Measurements from ENCODE around the gene CCDC88A.
"Not testable (repeated sequence)": the region's sequence is repeated elsewhere in the genome, so short reads cannot be mapped to it uniquely, and the experiment has no call there.

Gene CCDC88A

DNA sequence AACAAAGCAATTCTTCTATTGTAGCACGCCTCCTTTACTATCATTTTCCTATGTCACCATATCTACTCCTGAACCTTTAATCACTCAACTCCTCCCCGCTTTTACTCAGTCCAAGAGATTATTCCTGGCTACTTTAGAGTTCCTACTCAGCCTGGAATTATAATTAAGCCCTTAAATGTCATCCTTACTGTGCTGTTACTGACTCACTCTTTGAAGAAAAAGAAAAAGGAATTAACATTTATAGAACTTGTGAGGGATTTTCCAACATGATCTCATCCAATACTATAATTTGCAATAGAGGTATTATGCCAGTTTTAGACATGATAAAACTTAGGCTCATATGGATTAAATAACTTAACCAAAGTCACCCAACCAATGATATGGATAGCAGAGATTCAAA lies 61.7 kb downstream of the CCDC88A start:
- Histone ChIP-seq H3K27me3 (ENCODE audit: insufficient read depth, low read length) (no peaks in the 10 kb centered on the region), H3K4me3 (ENCODE audit: low read length) (no peak overlapping the region), H2AFZ (ENCODE audit: low read depth, low read length) (no peak overlapping the region), H3K36me3 (ENCODE audit: insufficient read depth, low read length) (peaks cover 27% of the 10 kb centered on the region), H3K9me3 (ENCODE audit: low read length) (peaks cover 2% of the 10 kb centered on the region), H3K4me1 (ENCODE audit: insufficient read depth, low read length) (no peaks in the 10 kb centered on the region)

DNA sequence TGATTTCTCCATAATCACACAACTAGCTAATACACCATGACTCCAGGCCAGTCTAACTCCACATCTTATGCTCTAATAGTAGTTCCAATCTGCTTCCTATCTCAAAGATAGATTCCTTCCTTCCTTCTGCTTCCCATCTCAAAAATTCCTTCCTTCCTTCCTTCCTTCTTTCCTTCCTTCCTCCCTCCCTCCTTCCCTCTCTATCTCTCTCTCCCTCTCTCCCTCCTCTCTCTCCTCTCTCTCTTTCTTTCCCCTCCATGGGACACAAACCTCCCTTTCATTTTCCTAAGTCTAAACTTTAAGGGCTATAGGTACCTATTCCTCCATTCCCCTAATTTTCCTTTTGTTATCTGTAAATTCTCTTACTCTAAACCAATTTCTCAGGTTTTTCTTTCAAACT lies 62.5 kb downstream of the CCDC88A start:
- no peaks in the 10 kb centered on the region for H3K27me3 ChIP-seq (ENCODE audit: insufficient read depth, low read length)
- no peak overlapping the region for H2AFZ ChIP-seq (ENCODE audit: low read depth, low read length)
- H3K4me1 ChIP-seq (ENCODE audit: insufficient read depth, low read length) = no peaks in the 10 kb centered on the region
- H3K9me3 ChIP-seq (ENCODE audit: low read length) = peaks cover 2% of the 10 kb centered on the region
- H3K36me3 ChIP-seq (ENCODE audit: insufficient read depth, low read length) = peaks cover 28% of the 10 kb centered on the region
- H3K4me3 ChIP-seq (ENCODE audit: low read length) = no peak overlapping the region

DNA sequence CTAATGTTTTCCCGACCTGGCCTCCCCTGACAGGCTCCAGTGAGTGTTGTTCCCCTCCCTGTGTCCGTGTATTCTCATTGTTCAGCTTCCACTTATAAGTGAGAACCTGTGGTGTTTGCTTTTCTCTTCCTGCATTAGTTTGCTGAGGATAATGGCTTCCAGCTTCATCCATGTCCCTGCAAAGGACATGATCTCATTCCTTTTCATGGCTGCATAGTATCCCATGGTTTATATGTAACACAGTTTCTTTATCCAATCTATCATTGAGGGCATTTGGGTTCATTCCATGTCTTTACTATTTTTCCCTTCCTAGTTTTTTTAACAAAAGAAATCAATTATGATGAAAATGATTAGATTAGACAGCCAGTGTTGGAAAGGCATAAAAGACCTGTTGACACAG lies 63.5 kb downstream of the CCDC88A start:
- not testable (repeated sequence) for H3K4me1 ChIP-seq (ENCODE audit: insufficient read depth, low read length); H3K4me3 ChIP-seq (ENCODE audit: low read length); H2AFZ ChIP-seq (ENCODE audit: low read depth, low read length); H3K27me3 ChIP-seq (ENCODE audit: insufficient read depth, low read length)
- Histone ChIP-seq H3K9me3 (ENCODE audit: low read length) (peaks cover 10% of the 10 kb centered on the region), H3K36me3 (ENCODE audit: insufficient read depth, low read length) (peaks cover 33% of the 10 kb centered on the region)

DNA sequence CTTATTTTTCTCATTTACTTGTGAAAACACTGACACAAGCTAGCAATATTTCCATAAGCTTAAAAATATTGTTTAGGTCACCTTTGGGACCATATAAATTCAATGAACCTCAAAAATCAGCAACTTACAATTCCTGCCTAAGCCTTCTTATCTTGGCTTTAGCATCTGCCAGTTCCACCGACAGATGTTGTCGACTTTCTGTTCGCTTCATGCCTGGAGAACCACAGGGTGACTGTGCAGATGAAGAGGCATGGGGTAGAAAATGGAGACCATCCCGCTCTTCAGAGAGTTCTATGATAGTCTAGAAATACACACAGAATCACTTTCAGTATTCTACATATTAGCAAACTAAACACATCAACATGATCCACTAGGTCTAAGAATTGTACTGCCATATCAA lies 64.2 kb downstream of the CCDC88A start:
- no peak overlapping the region for H3K4me3 ChIP-seq (ENCODE audit: low read length)
- H3K36me3 ChIP-seq (ENCODE audit: insufficient read depth, low read length) = peaks cover 35% of the 10 kb centered on the region
- H3K27me3 ChIP-seq (ENCODE audit: insufficient read depth, low read length) = no peaks in the 10 kb centered on the region
- no peak overlapping the region for H2AFZ ChIP-seq (ENCODE audit: low read depth, low read length)
- H3K9me3 ChIP-seq (ENCODE audit: low read length) = peaks cover 10% of the 10 kb centered on the region
- H3K4me1 ChIP-seq (ENCODE audit: insufficient read depth, low read length) = no peaks in the 10 kb centered on the region

DNA sequence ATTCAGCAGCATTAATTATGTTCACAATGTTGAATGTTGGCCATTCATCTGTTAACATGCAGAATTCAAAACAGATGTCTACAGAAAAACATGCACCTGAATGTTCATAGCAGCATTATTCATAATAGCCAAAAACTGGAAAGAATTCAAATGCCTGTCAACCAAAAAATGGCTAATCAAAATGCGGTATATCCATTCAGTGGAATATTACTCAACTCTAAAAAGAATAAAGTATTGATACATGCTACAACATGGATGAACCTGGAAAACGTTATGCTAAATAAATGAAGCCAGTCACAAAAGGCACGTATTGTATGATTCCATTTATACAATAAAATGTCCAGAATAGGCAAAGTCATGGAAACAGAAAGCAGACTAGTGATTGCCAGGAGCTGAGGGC lies 68.0 kb downstream of the CCDC88A start:
- Histone ChIP-seq H2AFZ (ENCODE audit: low read depth, low read length) (no peak overlapping the region), H3K36me3 (ENCODE audit: insufficient read depth, low read length) (peaks cover 43% of the 10 kb centered on the region), H3K9me3 (ENCODE audit: low read length) (peaks cover 10% of the 10 kb centered on the region), H3K4me1 (ENCODE audit: insufficient read depth, low read length) (no peaks in the 10 kb centered on the region), H3K4me3 (ENCODE audit: low read length) (no peak overlapping the region), H3K27me3 (ENCODE audit: insufficient read depth, low read length) (no peaks in the 10 kb centered on the region)

DNA sequence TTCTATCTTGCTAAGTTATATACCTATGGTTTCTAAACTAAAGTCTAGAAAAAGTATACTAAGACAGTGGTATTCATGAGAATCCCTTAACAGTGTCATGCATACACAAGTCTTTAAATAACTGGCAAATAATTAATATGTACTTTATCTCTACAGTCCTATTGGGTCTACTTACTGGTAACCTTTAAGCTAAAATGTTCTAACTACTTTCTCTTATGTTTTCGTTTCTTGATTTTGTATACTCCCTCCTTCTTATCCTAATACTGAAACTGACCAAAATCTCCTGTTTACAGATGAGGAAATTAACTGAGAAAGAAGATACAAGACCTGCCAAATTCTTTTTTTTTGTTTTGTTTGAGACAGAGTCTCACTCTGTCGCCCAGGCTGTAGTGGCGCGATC lies 74.6 kb downstream of the CCDC88A start:
- Histone ChIP-seq H2AFZ (ENCODE audit: low read depth, low read length) (no peak overlapping the region), H3K36me3 (ENCODE audit: insufficient read depth, low read length) (peaks cover 49% of the 10 kb centered on the region), H3K9me3 (ENCODE audit: low read length) (no peaks in the 10 kb centered on the region), H3K4me3 (ENCODE audit: low read length) (no peak overlapping the region), H3K4me1 (ENCODE audit: insufficient read depth, low read length) (no peaks in the 10 kb centered on the region), H3K27me3 (ENCODE audit: insufficient read depth, low read length) (no peaks in the 10 kb centered on the region)

- Histone ChIP-seq H2AFZ (ENCODE audit: low read depth, low read length) (no peak overlapping the region), H3K36me3 (ENCODE audit: insufficient read depth, low read length) (peaks cover 55% of the 10 kb centered on the region), H3K4me3 (ENCODE audit: low read length) (no peak overlapping the region), H3K4me1 (ENCODE audit: insufficient read depth, low read length) (no peaks in the 10 kb centered on the region), H3K9me3 (ENCODE audit: low read length) (no peaks in the 10 kb centered on the region), H3K27me3 (ENCODE audit: insufficient read depth, low read length) (no peaks in the 10 kb centered on the region)
Observed at GRCh38 chr2:55338268-55338667, 81.4 kb downstream of the CCDC88A start.

DNA sequence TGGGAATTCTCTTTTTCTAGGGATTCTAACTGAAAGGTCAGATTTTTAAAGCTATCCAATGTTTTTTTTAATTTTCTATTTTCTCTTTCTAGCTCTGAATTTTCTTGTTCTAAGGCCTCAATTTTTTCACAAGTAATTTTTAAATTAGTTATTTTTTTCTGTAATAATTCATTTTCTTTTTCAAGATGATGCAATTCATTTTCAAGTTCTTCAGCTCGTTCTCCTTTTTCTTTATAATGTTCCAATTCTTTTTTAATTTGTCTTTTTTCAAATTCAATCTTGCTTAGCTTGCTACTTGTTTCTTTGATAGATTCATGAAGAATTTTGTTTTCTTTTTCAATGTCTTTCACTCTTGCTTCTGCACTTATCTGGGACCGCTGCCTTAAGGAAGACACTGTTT lies 84.9 kb downstream of the CCDC88A start:
- Histone ChIP-seq H3K4me3 (ENCODE audit: low read length) (no peak overlapping the region), H3K9me3 (ENCODE audit: low read length) (no peaks in the 10 kb centered on the region), H2AFZ (ENCODE audit: low read depth, low read length) (no peak overlapping the region), H3K27me3 (ENCODE audit: insufficient read depth, low read length) (no peaks in the 10 kb centered on the region), H3K4me1 (ENCODE audit: insufficient read depth, low read length) (no peaks in the 10 kb centered on the region), H3K36me3 (ENCODE audit: insufficient read depth, low read length) (peaks cover 54% of the 10 kb centered on the region)

- Histone ChIP-seq H3K4me3 (ENCODE audit: low read length) (no peak overlapping the region), H3K4me1 (ENCODE audit: insufficient read depth, low read length) (no peaks in the 10 kb centered on the region), H2AFZ (ENCODE audit: low read depth, low read length) (no peak overlapping the region), H3K27me3 (ENCODE audit: insufficient read depth, low read length) (no peaks in the 10 kb centered on the region), H3K36me3 (ENCODE audit: insufficient read depth, low read length) (peaks cover 61% of the 10 kb centered on the region), H3K9me3 (ENCODE audit: low read length) (peaks cover 2% of the 10 kb centered on the region)
Observed at GRCh38 chr2:55330541-55331297, 88.9 kb downstream of the CCDC88A start.

DNA sequence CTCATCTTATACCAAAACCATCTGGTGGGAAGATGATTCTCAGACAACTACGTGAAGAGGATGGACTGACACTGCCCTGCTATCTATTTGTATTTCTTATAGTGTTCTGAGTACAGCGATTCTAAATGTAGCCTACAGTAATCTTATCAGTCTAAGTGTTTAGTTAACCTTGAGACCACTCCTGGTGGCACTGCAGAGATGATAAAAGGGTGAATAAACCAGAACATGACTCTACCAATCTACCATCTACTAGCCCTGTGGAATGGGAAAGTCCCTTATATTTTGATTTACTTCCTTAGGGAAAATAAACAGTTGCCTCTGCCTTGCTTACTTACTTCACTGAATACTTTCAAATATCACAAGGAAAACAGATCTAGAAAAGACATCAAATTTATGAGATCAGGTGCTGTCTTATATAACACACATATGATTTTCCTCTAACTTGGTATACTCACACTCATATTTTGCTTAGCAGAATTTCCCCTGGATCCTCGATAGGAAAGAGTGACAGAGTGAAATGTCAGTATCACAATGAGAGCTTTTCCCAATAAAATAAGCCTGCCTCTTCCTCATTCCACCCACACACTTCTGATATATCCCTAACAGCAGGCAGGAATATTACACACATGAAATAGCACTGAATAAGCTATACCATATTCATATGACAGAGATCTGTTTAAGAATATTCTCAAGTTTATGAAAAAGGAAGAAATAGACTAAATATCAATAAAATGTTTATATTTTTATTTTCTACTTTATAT lies 92.0 kb downstream of the CCDC88A start:
- Histone ChIP-seq H3K4me1 (ENCODE audit: insufficient read depth, low read length) (no peaks in the 10 kb centered on the region), H3K27me3 (ENCODE audit: insufficient read depth, low read length) (no peaks in the 10 kb centered on the region), H3K36me3 (ENCODE audit: insufficient read depth, low read length) (peaks cover 48% of the 10 kb centered on the region), H3K9me3 (ENCODE audit: low read length) (peaks cover 2% of the 10 kb centered on the region), H2AFZ (ENCODE audit: low read depth, low read length) (no peak overlapping the region), H3K4me3 (ENCODE audit: low read length) (no peak overlapping the region)

- Histone ChIP-seq H3K4me1 (ENCODE audit: insufficient read depth, low read length) (no peaks in the 10 kb centered on the region), H3K36me3 (ENCODE audit: insufficient read depth, low read length) (peaks cover 85% of the 10 kb centered on the region), H2AFZ (ENCODE audit: low read depth, low read length) (no peak overlapping the region), H3K9me3 (ENCODE audit: low read length) (no peaks in the 10 kb centered on the region), H3K27me3 (ENCODE audit: insufficient read depth, low read length) (no peaks in the 10 kb centered on the region), H3K4me3 (ENCODE audit: low read length) (no peak overlapping the region)
Observed at GRCh38 chr2:55314985-55315384, 104.7 kb downstream of the CCDC88A start.

GRCh38 chr2:55311444-55311870 lies 108.2 kb downstream of the CCDC88A start:
- H2AFZ ChIP-seq (ENCODE audit: low read depth, low read length) = no peak overlapping the region
- peaks cover 75% of the 10 kb centered on the region for H3K36me3 ChIP-seq (ENCODE audit: insufficient read depth, low read length)
- H3K9me3 ChIP-seq (ENCODE audit: low read length) = no peaks in the 10 kb centered on the region
- H3K4me1 ChIP-seq (ENCODE audit: insufficient read depth, low read length) = no peaks in the 10 kb centered on the region
- H3K4me3 ChIP-seq (ENCODE audit: low read length) = no peak overlapping the region
- no peaks in the 10 kb centered on the region for H3K27me3 ChIP-seq (ENCODE audit: insufficient read depth, low read length)

- peaks cover 67% of the 10 kb centered on the region for H3K36me3 ChIP-seq (ENCODE audit: insufficient read depth, low read length)
Observed at GRCh38 chr2:55309446-55309845, 110.2 kb downstream of the CCDC88A start.

More at GRCh38 chr2:55309446-55309845, 110.2 kb downstream of the CCDC88A start:
- no peaks in the 10 kb centered on the region for H3K9me3 ChIP-seq (ENCODE audit: low read length)
- H3K4me1 ChIP-seq (ENCODE audit: insufficient read depth, low read length) = no peaks in the 10 kb centered on the region
- no peak overlapping the region for H2AFZ ChIP-seq (ENCODE audit: low read depth, low read length)
- H3K27me3 ChIP-seq (ENCODE audit: insufficient read depth, low read length) = no peaks in the 10 kb centered on the region
- no peak overlapping the region for H3K4me3 ChIP-seq (ENCODE audit: low read length)

Data from neuron (in vitro differentiated cells).